DMS153 treated with DMSO at 0.1 percent for 48 hours (cell line): ENCODE measurements around the gene TAF15.

Source experiments
- DNase-seq: peaks from one replicate; lab custom pipeline; 2025; ENCODE audit not compliant: unreplicated experiment; lab: John Stamatoyannopoulos, UW

The TAF15 gene

DNA sequence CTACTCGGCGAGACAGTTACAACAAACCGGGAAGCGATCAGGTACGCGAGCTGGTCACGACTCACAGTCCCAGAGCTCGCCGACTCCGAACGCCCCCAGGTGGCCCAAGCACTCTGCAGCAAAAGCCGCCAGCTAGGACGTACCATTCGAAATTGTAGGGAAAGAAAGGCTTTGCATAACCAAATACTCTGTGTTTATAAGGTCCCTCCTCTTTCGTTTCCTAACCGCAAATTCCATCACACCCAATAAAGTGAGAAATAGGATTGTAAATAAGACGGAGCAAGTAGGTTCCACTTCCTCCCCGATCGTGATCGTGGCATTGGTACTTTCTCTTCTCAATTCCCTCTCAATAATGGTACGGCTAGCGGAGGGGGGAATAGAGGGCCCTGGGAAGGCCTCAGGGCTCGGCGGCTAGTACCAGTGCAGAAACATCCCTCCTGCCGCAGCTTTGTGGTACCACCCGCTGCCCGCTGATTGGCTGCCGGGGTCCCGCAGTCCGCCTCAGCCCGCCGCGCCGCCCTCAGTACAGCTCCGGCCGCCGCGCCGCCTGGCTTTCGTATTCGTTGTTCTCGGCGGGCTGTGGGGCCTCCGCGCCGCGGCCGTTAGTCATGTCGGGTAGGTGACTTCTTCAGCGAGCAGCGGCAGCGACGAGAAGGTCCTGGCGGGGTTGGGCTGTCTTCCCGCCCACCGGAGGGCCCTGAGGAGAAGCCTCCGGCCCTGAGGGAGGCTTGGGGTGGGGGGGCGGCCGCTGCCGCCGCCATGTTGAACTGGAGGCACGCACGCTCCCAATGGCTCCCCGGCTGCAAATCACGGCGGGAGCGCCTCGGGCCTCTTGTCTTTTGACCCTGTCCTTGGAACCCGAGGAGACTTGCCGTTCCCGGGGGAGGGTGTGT lies at the start of gene TAF15:
TAF15 (plus strand) TSS at position 523 of the 893 bp plus-strand sequence; CDS start at position 609, 86 bp downstream.
- DNase-seq: peak; percentile 100

DNA sequence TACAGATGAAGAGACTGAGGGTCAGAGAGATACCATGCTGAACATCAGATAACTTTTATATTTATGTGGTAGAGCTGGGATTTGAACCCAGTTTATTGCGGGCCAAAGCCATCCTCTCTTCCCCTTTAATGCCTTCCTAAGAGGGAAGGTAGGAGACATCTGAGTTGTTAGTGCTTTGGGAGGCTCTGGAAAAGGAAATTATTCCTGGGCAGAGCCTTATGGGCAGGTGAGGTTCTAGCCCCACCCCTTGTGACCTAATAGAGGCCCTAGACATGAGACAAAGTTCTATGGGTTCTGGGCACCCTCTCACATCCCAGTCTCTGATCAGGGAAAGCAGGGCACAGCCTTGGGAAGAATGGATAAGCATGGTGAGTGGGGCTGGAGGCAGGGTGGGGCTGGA lies 48.7 kb upstream of the TAF15 start, which contains the start of gene C17orf50:
C17orf50 (plus strand) TSS at position 301 of the 400 bp plus-strand sequence; CDS start at position 356, 55 bp downstream.
- no peak for DNase-seq

DNA sequence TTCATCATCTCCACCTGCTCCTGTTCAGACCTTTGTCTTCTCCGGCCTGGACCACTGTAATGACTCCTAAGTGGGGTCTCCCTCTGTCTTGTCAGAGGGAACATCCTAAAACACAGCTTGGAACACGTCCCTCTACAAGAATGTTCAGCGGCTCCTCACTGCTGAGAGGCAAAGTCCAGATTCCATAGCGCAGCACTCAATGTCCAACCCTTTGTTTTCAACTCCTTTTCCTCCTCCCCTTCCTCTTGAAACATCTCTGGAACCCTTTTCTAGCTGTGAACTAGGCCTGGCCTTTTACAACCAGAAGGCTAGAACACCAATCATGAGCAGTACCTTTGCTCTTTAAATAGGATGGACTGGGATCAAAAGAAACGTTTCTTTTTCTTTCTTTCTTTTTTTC lies 47.7 kb upstream of the TAF15 start:
- DNase-seq: no peak

DNA sequence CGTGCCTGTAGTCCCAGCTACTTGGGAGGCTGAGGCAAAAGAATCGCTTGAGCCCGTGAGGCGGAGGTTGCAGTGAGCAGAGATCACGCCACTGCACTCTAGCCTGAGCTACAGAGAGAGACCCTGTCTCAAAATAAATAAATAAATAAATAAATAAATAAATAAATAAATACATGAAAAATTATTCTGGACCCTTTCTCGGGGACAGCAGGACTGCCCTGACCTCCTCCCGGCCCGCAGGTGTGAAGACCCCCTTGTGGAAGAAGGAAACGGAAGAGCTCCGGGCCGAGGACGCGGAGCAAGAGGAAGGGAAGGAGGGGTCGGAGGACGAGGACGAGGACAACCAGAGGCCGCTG lies 45.5 kb upstream of the TAF15 start:
- DNase-seq: no peak

DNA sequence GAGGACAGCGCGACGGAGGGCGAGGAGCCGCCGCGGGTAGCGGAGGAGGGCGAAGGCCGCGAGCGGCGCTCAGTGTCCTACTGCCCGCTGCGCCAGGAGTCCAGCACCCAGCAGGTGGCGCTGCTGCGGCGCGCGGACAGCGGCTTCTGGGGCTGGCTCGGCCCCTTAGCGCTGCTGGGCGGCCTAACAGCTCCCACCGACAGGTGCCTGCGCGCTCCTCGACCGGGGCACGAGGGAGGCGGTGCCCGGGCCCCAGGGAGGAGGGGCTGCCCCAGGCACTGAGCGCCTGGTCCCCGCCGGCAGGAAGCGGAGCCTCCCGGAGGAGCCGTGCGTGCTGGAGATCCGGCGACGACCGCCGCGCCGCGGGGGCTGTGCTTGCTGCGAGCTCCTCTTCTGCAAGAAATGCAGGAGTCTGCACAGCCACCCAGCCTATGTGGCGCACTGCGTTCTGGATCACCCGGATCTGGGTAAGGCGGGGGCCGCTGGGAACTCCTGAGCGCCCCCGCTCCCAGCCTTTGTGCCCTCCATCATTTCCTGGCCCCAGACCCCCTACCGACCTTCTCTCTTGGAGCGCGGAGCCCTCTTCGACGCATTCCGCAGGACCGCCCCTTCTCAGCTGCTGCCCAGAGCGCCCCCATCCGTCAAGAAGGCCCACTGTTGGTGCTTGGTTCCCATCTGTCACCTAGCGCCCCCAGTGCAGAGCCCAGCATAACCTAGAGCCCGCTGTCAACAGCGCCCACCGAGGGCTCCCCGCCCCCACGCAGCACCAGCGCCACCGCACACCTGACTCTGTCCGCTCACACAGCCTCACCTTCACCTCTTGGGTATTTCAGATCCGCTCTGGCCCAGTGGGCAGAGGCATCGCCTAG lies 44.9 kb upstream of the TAF15 start:
- peak; percentile 91 for DNase-seq

DNA sequence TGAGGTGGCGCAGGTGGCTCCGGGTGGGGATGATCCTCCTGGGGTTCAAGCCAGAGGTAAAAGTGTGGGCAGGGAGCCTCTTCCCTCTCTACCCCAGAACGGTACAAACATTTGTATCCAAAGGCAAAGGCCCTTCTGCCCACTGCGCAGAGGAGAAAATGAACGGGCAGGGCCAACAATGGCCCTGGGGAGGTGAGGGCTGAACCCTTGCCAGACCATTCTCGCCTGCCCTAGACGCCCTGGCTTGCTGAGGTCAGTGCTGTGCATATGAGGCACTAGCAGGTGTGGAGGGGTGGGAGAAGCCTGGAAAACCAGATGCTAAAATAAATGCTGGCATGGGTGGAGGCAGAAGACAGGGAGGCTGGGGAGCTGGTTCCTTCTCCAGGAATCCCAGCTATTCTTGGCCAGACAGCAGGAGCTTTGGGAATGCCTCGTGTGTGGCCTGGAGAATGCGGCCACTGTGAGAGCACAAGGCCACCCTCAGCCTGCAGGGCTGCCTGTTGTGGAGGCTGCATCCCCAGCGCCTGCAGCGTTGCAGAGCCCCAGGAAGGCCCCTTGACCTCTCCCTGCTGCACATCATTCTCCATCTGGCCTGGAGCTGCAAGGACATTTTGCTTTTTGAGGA lies 44.1 kb upstream of the TAF15 start:
- DNase-seq: no peak

DNA sequence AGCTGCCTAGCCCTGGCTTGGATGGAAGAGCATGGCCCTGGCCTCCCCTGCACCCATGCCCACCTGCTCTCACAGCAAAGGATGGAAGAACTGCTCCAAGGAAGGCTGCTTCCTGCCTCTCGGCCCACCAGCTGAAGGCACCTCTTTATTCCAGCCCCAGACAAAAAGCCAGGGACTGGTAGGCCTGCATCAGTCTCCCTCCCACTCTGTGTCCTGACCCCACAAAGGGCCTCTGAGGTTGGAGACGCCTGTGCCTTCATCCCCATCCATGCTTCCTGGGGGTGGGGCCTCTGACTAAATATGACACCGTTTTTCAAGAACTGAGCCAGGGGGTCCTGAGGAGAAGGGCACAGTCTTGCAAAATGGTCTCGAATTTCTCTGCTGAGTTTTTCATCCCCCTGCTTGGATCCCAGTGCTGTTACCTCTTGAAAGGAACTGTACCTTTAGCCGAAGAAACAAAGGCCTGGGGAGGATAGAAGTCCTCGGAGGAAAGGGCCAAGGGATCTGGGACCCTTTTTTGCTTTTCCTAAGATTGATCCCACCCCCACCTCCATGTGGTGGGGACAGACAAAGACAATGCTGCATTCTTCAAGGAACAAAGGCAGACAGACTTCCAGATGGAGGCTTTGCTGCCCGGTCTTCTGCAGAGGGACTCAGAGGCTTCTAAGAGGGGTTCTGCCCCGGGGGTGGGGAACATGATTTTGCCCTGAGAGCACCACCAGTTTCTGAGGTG lies 43.4 kb upstream of the TAF15 start:
- no peak for DNase-seq

DNA sequence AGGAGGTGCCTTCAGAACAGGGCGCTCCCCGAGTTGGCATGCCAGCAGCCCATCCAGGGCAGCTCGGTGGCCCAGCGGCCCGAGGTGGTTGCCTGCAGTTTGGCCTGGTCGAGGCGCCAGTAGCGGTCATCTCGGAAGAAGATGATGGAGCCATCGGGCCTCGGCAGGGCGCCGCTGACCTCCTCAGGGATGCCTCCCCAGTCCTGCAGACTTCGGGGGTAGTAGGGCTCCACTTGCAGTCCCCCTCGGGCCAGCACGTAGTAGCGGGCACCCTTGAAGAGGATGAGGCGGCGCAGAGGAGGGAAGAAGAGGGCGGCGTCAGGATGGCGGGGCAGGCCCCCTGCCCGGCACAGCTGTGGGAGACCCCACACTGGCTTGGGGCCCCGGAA lies 42.8 kb upstream of the TAF15 start:
- no peak for DNase-seq

DNA sequence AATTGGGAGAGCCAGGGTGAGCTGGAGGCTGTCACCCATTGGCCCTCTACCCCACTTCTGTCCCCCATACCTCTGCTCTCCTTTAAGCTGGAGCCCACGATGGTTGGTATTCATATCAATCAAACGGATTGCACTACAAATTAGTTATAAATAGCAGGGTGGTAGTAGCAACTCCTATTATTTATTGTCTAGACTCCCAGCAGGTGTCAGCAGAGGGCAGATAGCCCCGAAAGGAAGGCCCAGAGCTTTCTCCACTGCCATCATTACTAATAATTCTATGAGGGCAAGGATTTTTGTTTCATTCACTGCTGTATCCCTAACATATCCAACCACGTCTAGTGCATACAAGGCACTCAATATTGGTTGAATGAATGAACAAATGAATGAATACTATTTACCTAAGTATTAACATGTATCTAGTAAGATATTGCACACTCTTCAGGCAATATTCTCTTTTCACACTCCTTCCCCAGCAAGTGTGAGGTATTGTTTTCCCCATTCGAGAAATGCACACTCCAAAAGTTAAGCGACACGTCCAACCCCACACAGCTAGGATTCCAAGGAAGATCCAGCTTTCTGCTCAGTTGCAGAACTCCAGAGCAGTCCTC lies 42.3 kb upstream of the TAF15 start:
- peak; percentile 15 for DNase-seq

DNA sequence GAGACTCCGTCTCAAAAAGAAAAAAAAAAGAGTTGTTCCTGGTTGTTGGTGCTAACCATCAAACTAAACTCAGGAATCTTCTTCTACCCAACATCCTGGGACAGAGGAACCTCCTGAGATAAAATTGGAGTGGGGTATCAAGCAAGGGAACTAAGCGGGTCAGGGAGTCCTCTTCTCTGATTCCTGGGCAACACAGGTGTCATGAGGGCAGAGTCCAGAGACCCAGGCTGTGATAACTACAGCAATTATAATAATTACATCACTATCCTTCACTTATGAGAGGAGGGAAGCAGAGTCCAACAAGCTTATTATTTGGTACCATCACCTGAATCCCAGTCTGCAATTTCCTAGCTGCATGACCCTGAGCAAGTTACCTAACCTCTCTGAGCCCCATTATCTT lies 40.5 kb upstream of the TAF15 start:
- DNase-seq: no peak

DNA sequence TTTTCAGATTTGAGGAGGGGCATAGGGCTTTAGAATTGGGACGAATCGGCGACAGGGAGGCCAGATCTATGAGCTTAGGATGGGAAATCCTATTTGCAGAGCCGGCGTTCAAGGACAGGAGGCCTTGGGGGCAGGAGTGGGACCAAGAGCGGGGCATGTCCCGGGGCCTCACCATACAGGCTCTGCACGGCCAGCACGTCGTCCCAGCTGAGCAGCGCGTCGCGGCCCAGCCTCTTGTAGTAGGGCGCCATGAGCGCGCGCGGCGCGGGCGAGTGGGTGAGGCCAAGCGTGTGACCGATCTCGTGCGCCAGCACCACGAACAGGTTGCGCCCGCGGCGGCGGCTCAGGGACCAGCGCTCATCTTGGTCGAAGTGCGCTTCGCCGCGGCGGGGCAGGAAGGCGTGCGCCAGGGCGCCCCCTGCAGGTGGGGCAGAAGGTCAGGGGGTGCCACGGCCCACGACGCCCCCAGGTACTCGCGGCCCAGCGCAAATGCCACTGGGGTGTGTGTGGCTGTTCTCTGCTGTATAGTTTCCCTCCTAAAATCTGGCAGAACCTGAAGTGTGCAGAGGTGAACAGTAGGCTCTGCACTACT lies 39.3 kb upstream of the TAF15 start:
- no peak for DNase-seq

DNA sequence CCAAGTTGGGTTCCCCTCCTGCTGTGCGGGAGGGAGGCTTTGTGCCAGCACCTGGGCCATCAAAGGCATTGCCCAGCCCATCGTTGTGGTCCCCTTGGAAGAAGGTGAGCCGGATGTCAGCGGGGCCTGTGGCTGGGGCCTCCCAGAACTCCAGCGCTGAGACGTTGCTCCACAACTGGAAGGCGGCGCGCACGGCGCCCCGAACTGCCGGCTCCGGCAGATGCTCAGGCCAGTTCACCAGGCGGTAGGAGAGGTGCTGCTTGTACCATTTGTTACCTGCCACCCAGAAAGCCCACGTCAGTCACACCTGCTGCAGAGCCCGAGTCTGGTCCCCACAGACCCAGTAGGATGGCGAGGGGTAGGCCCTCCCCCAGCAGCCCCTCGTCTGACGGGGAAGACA lies 36.2 kb upstream of the TAF15 start:
- no peak for DNase-seq

DNA sequence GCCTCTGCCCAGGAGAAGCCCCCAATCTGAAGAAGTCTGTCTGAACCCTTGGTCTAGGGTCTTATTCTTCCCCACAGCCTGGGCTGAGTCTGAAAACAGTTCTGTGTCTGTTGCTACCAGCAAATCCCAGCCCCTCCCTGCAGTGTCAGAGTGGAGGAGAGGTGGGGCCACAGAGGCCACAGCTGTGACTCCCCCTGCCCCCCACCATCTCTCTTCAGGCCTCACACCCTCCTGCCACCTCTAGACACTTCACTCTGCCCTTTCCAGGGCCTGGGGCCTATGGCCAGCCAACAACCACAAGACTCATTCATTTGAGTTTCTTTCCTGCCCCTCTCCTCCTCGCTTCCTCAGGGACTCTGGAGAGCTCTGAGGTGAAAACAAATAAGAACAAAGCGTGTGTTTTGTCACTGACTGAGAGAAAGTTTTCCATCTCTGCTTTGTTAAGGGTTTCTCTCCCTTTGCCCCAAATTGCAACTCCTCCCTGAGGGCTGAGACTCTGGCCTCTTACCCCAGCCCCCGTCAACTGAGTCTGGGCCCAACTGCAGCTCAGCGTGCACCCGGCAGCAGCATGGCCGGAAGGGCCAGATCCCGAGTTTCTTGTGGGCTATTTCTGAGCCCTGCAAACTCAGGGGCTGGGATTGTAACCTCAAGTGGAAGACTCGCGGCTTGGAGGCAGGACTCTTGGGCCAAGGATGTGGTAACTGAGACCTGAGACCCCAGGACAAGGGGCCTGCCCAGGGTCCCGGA lies 35.4 kb upstream of the TAF15 start:
- DNase-seq: no peak

DNA sequence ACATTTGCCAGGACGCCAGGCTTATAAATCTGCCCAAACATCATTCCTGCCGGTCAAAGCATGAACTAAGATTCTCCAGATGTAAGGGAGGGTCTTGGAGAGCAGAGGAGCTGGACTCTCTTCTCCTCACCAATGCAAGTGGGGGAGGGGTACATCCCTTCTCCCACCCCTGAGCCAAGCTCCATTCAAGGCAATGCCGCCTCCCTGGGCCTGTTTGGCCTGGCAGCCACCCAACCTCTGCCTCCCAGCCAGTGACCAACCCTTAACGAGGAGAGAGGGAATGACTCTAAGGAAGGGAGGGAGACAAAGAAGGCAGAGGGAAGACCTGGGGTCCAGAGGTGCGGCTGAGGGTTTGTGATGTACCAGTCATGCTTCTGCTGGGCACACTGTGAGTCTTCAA lies 34.8 kb upstream of the TAF15 start:
- DNase-seq: no peak

DNA sequence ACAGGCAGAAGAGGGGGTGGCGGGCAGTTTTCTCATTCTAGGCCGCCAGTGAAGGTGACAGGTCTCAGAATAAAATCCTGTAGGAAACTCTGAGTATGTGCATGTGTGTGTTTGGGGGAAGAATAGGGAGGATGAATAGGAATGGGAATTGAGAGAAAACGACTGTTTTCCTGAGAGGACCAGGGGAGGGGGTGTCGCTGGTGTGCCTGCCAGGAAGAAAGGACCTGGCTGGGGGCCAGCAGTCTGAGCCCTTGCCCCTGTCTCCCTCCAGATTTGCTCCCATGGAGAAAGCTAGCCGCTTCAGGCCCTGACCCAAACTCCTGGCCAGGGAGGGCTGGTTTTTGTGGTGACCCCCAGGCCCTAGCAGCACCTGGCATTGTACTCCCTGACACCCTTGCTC lies 34.2 kb upstream of the TAF15 start:
- DNase-seq: no peak

DNA sequence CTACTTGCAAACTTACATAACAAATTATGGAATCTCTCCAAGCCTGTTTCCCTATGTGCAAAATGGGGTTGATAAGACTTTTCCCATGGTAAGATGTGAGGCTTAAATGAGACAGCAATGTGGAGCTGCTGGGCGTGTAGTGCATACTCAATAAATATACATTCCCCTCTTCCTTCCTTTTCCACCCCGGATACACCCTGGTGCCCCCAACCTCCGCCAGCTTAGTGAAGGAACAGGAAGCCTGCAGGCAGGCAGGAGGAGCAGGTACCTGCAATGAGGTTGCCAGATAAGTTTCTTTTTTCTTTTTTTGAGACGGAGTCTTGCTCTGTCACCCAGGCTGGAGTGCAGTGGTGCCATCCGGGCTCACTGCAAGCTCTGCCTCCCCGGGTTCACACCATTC lies 33.7 kb upstream of the TAF15 start:
- DNase-seq: no peak

DNA sequence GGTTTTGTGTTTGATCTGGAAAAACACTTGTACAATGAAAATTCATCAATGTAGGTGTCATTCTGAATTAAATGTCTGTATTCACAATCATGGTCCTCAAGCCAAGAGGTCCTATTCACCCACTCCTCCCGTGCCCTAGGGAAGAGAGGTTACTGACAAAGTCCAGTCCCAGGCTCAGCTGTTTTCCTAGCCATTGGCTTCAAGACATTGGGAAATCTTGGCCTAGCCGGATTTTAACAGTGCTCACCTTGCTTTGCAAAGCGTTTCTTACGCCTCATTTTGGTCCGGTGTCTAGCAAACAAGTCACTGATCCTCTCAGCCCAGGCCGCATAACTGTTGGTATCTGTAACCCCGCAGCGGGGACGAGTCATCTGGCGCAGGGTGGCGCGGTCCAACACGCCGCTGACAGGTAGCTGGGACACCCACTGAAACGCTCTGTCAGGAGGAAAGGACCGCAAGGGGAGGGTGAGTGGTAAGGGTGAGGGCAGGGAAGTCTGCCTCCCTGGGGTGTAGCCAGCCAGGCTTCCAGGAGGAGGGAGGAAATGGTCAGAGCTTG lies 30.6 kb upstream of the TAF15 start:
- no peak for DNase-seq

DNA sequence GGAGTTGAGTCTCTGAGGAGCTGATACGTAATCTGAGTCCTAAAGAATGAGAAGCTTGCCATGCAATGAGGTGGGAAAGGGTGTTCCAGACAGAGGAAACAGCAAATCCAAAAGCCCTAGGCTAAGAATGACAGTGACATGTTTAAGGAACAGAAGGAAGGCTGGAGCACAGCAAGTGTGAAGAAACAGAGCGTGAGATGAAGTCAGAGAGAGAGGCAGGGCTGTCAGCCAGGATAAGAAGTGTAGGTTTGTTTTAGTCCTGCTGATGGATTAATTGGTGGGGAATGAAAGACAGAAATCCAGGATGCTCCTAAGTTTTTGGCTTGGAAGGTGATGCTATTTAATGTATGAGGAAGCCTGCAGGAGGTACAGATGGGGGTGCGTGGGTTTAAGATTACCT lies 28.3 kb upstream of the TAF15 start:
- DNase-seq: no peak

DNA sequence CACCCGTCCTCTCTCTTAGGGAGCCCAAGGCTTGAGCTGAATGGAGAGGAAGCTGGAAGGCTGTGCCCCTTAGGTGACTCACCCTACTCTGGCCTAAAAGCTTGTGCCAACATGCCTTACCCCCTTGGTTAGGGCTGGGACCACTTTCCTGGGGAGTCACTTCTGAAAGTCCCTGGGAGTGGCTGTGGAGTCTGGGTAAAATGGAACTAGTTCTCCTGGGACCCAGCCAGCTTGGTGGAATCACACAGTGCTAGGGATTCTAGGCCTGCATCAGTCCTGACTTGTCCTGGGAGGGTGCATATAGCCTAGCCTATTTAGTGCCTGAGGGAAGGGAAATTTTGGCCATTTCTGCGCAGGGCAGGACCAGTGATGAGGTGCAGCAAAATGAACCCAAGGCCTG lies 24.4 kb upstream of the TAF15 start:
- no peak for DNase-seq
